ENCODE data around the gene POU5F1. TPM values are rescaled to one million over a fixed set of nuclear protein-coding genes. Genes with fewer than 3 reads are reported as not detected.

Gene POU5F1
- polyA plus RNA-seq, 3 donors, result 0.20 TPM; not detected in 2

DNA sequence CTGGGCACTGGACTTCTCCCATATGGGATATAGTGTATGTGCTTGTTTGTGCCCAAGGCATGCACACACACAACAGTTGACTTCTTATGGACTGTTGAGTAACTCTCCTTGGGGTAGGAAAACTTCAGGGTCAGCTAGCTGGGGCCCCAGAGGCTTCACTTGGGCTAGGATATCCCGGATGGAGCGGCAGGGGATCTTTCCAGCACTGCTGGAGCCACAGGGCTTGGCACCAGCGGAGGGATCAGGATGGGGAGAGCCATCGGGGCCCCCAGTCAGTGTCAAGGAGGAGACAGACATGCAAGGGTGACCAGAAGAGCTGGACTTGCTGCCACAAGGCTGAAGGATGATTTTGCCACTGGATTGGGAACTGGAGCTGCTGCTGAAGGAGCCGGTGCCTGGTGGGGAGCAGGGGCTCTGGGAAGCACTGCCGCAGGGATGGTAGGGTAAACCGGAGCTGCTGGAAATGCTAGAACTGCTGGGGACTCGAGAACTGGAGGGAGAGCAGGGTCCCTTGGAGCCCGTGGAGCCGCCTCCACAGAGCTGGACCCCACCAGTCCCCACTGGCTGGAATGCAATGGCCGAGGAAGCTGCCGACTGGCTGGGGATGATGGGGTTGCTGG lies 54.4 kb downstream of the POU5F1 start:
- H3K27me3 ChIP-seq (ENCODE audit: control insufficient read depth in 2 of 2, insufficient read depth in 2 of 2, low read length in 2 of 2), result no peaks in the 10 kb centered on the region
- no peaks in the 10 kb centered on the region for H3K79me2 ChIP-seq (ENCODE audit: insufficient read depth, low read length)
- DNase-seq, result no peak
- 100% methylated on average over 10 of the region's 12 CpGs for WGBS (ENCODE audit: insufficient coverage)
- Mint-ChIP-seq H3K4me3 (no peak overlapping the region), H3K27me3 (ENCODE audit: low read depth in 3 of 3) (peaks cover 9 to 15% (median 12%) of the 10 kb centered on the region in 3 donors), H3K4me1 (peaks cover 20% of the 10 kb centered on the region), H3K36me3 (no peaks in the 10 kb centered on the region), H3K9me3 (peaks cover 0 to 2% (median 0%) of the 10 kb centered on the region in 7 donors), H3K27ac (peak overlapping the region in 3 of 7 donors; percentile 73 to 79 (median 74))
- no peak overlapping the region for H3K27ac ChIP-seq (ENCODE audit: low read depth in 1 of 2, low read length in 2 of 2)
- H3K4me3 ChIP-seq (replicated peaks in 1 of 3; ENCODE audit: low read depth in 2 of 3, low read length in 3 of 3), result no peak overlapping the region
- intact Hi-C loops (cut with micrococcal nuclease), result no loop called here
- H3K36me3 ChIP-seq (replicated peaks in 1 of 2; ENCODE audit: control insufficient read depth in 1 of 2, insufficient read depth in 2 of 2, low read length in 2 of 2), result no peaks in the 10 kb centered on the region
- H3K4me2 ChIP-seq (replicated peaks; ENCODE audit: extremely low read depth, low read length, poor library complexity, severe bottlenecking), result no peak overlapping the region
- peak overlapping the region; percentile 52 for H2AFZ ChIP-seq (ENCODE audit: insufficient read depth, low read depth, low read length, poor library complexity, severe bottlenecking)
- H4K20me1 ChIP-seq (ENCODE audit: insufficient read depth, low read length), result no peaks in the 10 kb centered on the region
- H3K4me1 ChIP-seq (ENCODE audit: control insufficient read depth in 1 of 2, insufficient read depth in 2 of 2, low read length in 2 of 2), result peaks cover 5 to 19% of the 10 kb centered on the region in 2 donors
- TF ChIP-seq, protein P1, sequence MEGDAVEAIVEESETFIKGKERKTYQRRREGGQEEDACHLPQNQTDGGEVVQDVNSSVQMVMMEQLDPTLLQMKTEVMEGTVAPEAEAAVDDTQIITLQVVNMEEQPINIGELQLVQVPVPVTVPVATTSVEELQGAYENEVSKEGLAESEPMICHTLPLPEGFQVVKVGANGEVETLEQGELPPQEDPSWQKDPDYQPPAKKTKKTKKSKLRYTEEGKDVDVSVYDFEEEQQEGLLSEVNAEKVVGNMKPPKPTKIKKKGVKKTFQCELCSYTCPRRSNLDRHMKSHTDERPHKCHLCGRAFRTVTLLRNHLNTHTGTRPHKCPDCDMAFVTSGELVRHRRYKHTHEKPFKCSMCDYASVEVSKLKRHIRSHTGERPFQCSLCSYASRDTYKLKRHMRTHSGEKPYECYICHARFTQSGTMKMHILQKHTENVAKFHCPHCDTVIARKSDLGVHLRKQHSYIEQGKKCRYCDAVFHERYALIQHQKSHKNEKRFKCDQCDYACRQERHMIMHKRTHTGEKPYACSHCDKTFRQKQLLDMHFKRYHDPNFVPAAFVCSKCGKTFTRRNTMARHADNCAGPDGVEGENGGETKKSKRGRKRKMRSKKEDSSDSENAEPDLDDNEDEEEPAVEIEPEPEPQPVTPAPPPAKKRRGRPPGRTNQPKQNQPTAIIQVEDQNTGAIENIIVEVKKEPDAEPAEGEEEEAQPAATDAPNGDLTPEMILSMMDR (IDR thresholded peaks at IDR 0.05), result no peak
- no peaks in the 10 kb centered on the region for H3K9me3 ChIP-seq (replicated peaks in 1 of 2; ENCODE audit: control insufficient read depth in 1 of 2, insufficient read depth in 1 of 2, low read length in 2 of 2)
- no peak overlapping the region for H3K9ac ChIP-seq (ENCODE audit: insufficient read depth, low read length, poor library complexity, severe bottlenecking)

DNA sequence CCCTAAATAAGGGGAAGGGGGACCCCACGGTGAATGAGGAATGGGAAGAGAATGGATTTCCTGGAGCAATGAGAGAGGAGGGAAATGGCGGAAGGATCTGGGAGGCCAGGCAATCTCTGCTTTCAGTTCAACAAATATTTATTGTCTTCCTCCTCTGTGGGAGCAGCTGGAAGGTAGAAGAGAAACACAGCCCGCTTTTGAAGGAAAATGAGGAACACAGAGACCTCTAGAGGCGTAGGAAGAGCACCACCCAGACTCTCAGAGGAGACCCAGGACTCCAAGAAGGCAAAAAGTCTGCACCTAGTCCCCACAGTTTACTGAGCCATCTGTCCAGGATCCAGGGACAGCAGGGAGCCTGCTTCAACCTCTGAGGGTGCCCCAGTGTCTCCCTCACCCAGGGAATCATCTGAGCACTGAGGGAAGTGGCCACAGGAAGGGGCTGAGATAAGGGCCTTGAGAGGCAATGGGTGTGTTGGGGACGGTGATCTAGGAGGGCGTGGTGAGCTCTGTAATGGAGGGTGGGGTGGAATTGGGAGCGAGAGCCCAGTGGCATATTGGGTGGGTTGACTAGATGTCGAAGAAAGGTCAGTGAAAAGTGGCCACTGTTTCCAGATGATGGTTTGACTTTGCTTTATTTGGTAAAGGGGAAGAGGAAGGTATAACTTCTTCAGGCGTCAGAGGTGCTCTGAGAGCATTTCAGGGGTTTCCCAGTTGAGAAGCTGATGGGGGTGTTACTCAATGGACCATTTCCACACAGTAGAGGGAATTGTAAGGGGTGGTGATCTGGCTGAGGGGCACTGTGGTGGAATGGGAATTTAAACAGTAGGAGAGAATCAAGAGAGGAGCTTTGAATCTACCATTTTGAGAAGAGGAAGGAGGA lies 55.3 kb downstream of the POU5F1 start:
- H2AFZ ChIP-seq (ENCODE audit: insufficient read depth, low read depth, low read length, poor library complexity, severe bottlenecking), result peak overlapping the region; percentile 52
- no peak overlapping the region for H3K4me2 ChIP-seq (replicated peaks; ENCODE audit: extremely low read depth, low read length, poor library complexity, severe bottlenecking)
- H4K20me1 ChIP-seq (ENCODE audit: insufficient read depth, low read length), result no peaks in the 10 kb centered on the region
- DNase-seq, result peak in 1 of 3 donors; percentile 16
- H3K27me3 Mint-ChIP-seq (ENCODE audit: low read depth in 3 of 3), result peaks cover 13 to 15% (median 14%) of the 10 kb centered on the region in 3 donors
- H3K27ac Mint-ChIP-seq, result peak overlapping the region; percentile 7 to 79 (median 72)
- no peak overlapping the region for H3K9ac ChIP-seq (ENCODE audit: insufficient read depth, low read length, poor library complexity, severe bottlenecking)
- peaks cover 0 to 2% (median 0%) of the 10 kb centered on the region in 7 donors for H3K9me3 Mint-ChIP-seq
- no peak overlapping the region for H3K4me3 ChIP-seq (replicated peaks in 1 of 3; ENCODE audit: low read depth in 2 of 3, low read length in 3 of 3)
- peak overlapping the region in 1 of 2 donors; percentile 1 for H3K4me3 Mint-ChIP-seq
- H3K4me1 ChIP-seq (ENCODE audit: control insufficient read depth in 1 of 2, insufficient read depth in 2 of 2, low read length in 2 of 2), result peaks cover 5 to 19% of the 10 kb centered on the region in 2 donors
- H3K27me3 ChIP-seq (ENCODE audit: control insufficient read depth in 2 of 2, insufficient read depth in 2 of 2, low read length in 2 of 2), result peaks cover 0 to under 1% of the 10 kb centered on the region in 2 donors
- H3K36me3 ChIP-seq (replicated peaks in 1 of 2; ENCODE audit: control insufficient read depth in 1 of 2, insufficient read depth in 2 of 2, low read length in 2 of 2), result no peaks in the 10 kb centered on the region
- no peaks in the 10 kb centered on the region for H3K79me2 ChIP-seq (ENCODE audit: insufficient read depth, low read length)
- no peak overlapping the region for H3K27ac ChIP-seq (ENCODE audit: low read depth in 1 of 2, low read length in 2 of 2)
- TF ChIP-seq, protein P1 (IDR thresholded peaks at IDR 0.05), result no peak
- H3K4me1 Mint-ChIP-seq, result peaks cover 20% of the 10 kb centered on the region
- no peaks in the 10 kb centered on the region for H3K36me3 Mint-ChIP-seq
- no peaks in the 10 kb centered on the region for H3K9me3 ChIP-seq (replicated peaks in 1 of 2; ENCODE audit: control insufficient read depth in 1 of 2, insufficient read depth in 1 of 2, low read length in 2 of 2)
- intact Hi-C loops (cut with micrococcal nuclease), result no loop called here
- 23% methylated on average over 8 of the region's 9 CpGs for WGBS (ENCODE audit: insufficient coverage)
